ENCODE data around the gene STAT2. TPM values are rescaled to one million over a fixed set of nuclear protein-coding genes. Genes with fewer than 3 reads are reported as not detected.

STAT2 gene
- total and polyA plus RNA-seq, 9 of the 15 experiments (the other 6 are each of a cell fraction or from before 2014, with no cell fraction given), result 15.5 to 46.9 (median 40.1) TPM

- no peak; the same call in 1 of the 2 replicates for TF ChIP-seq MGA (IDR thresholded peaks at IDR 0.05)
- TF ChIP-seq ILF3 (IDR thresholded peaks at IDR 0.05; ENCODE audit: borderline replicate concordance), result no peak
- no peak for TF ChIP-seq ZNF717 (CRISPR knock-in tag; IDR thresholded peaks at IDR 0.05)
- peak; percentile 81; the same call in 1 of the 2 replicates for TF ChIP-seq TOE1 (IDR thresholded peaks at IDR 0.05; ENCODE audit: borderline replicate concordance)
- no peak for TF ChIP-seq TOE1 (CRISPR knock-in tag; IDR thresholded peaks at IDR 0.05; ENCODE audit: borderline replicate concordance, low read depth)
- no peak for TF ChIP-seq HDAC6 (IDR thresholded peaks at IDR 0.05; ENCODE audit: low read depth, low read length)
- no peak for TF ChIP-seq FOXA1 (IDR thresholded peaks at IDR 0.05; ENCODE audit: borderline replicate concordance)
- no peak; the same call in 1 of the 2 replicates for TF ChIP-seq TCF3 (CRISPR knock-in tag; IDR thresholded peaks at IDR 0.05)
- TF ChIP-seq PRPF4 (IDR thresholded peaks at IDR 0.05; ENCODE audit: insufficient read depth, low read depth, low read length, poor library complexity, severe bottlenecking), result no peak
- peak; percentile 44; the same call in 1 of the 2 replicates for TF ChIP-seq ZFX (CRISPR knock-in tag; IDR thresholded peaks at IDR 0.05)
- no peak for TF ChIP-seq NELFE (IDR thresholded peaks at IDR 0.05; ENCODE audit: insufficient read depth, insufficient read length)
- no peak for TF ChIP-seq GATAD2A (IDR thresholded peaks at IDR 0.05)
- no peak; the same call in 1 of the 2 replicates for TF ChIP-seq STAT6 (CRISPR knock-in tag; IDR thresholded peaks at IDR 0.05)
Measured at GRCh38 chr12:56359851-56360767, at the start of gene STAT2 (continued).

All from K562 (cell line).